Measurements from ENCODE around the gene WNT16.

WNT16 gene

GRCh38 chr7:121306565-121306964 is 22.2 kb upstream of the WNT16 start:
- TF ChIP-seq NFIC (IDR thresholded peaks at IDR 0.05) (no peak), RAD21 (IDR thresholded peaks at IDR 0.05; ENCODE audit: low read depth) (no peak), USF1 (IDR thresholded peaks at IDR 0.05) (no peak), CREB1 (IDR thresholded peaks at IDR 0.05; ENCODE audit: low read depth) (no peak), YY1 (IDR thresholded peaks at IDR 0.05; ENCODE audit: low read depth) (no peak), TCF12 (IDR thresholded peaks at IDR 0.05; ENCODE audit: low read depth) (no peak), FOXM1 (IDR thresholded peaks at IDR 0.05; ENCODE audit: borderline replicate concordance, low read depth) (no peak), EP300 (IDR thresholded peaks at IDR 0.05; ENCODE audit: borderline replicate concordance) (no peak), MAX (IDR thresholded peaks at IDR 0.05) (no peak), ZBTB7A (IDR thresholded peaks at IDR 0.05; ENCODE audit: low read depth) (no peak), REST (IDR thresholded peaks at IDR 0.05; ENCODE audit: low read depth) (no peak), TEAD4 (IDR thresholded peaks at IDR 0.05) (no peak), CEBPB (IDR thresholded peaks at IDR 0.05) (no peak)

GRCh38 chr7:121307021-121307574 is 21.7 kb upstream of the WNT16 start:
- no peak for TF ChIP-seq ZBTB7A (IDR thresholded peaks at IDR 0.05; ENCODE audit: low read depth)
- TF ChIP-seq USF1 (IDR thresholded peaks at IDR 0.05) = no peak
- TF ChIP-seq TCF12 (IDR thresholded peaks at IDR 0.05; ENCODE audit: low read depth) = no peak
- no peak for TF ChIP-seq EP300 (IDR thresholded peaks at IDR 0.05; ENCODE audit: borderline replicate concordance)

GRCh38 chr7:121313220-121313792 is 15.5 kb upstream of the WNT16 start:
- TF ChIP-seq CREB1 (IDR thresholded peaks at IDR 0.05; ENCODE audit: low read depth) (no peak), ZBTB7A (IDR thresholded peaks at IDR 0.05; ENCODE audit: low read depth) (no peak), TEAD4 (IDR thresholded peaks at IDR 0.05) (peak; percentile 2; the same call in 1 of the 2 replicates)

GRCh38 chr7:121313793-121314676 is 14.8 kb upstream of the WNT16 start:
- TF ChIP-seq USF1 (IDR thresholded peaks at IDR 0.05) (0 out of 2 replicates have a peak, but pooled peaks have one; percentile 7), EGR1 (IDR thresholded peaks at IDR 0.05) (no peak), CEBPB (IDR thresholded peaks at IDR 0.05) (0 out of 2 replicates have a peak, but pooled peaks have one; percentile 5), NFIC (IDR thresholded peaks at IDR 0.05) (peak; percentile 55; the same call in 1 of the 2 replicates)

- no peak for TF ChIP-seq MAX (IDR thresholded peaks at IDR 0.05)
- TF ChIP-seq NFIC (IDR thresholded peaks at IDR 0.05) = no peak
- TF ChIP-seq ZBTB7A (IDR thresholded peaks at IDR 0.05; ENCODE audit: low read depth) = no peak
- TF ChIP-seq TEAD4 (IDR thresholded peaks at IDR 0.05) = no peak
- no peak for TF ChIP-seq YY1 (IDR thresholded peaks at IDR 0.05; ENCODE audit: low read depth)
- TF ChIP-seq TCF12 (IDR thresholded peaks at IDR 0.05; ENCODE audit: low read depth) = no peak
- no peak for TF ChIP-seq CEBPB (IDR thresholded peaks at IDR 0.05)
- no peak for TF ChIP-seq TAF1 (IDR thresholded peaks at IDR 0.05; ENCODE audit: low read depth)
- no peak for TF ChIP-seq CREB1 (IDR thresholded peaks at IDR 0.05; ENCODE audit: low read depth)
- no peak for TF ChIP-seq RAD21 (IDR thresholded peaks at IDR 0.05; ENCODE audit: low read depth)
- TF ChIP-seq USF1 (IDR thresholded peaks at IDR 0.05) = no peak
- no peak for TF ChIP-seq EP300 (IDR thresholded peaks at IDR 0.05; ENCODE audit: borderline replicate concordance)
- no peak for TF ChIP-seq FOXM1 (IDR thresholded peaks at IDR 0.05; ENCODE audit: borderline replicate concordance, low read depth)
- TF ChIP-seq REST (IDR thresholded peaks at IDR 0.05; ENCODE audit: low read depth) = no peak
Measured at GRCh38 chr7:121322460-121322859, 6.3 kb upstream of the WNT16 start.

All from Ishikawa (cell line).